HG02678 (cell line): ENCODE data around the gene HNRNPM.
"Not testable (repeated sequence)": the region's sequence is repeated elsewhere in the genome, so short reads cannot be mapped to it uniquely, and the experiment has no call there.

Experiments used
- ATAC-seq: cut with Tn5 transposase; IDR thresholded peaks from one replicate; pipeline ENCODE4 v1.9.1; 2021; ENCODE audit warnings: mild to moderate bottlenecking, moderate library complexity; ENCODE audit not compliant: unreplicated experiment

Gene HNRNPM

GRCh38 chr19:8510589-8511115, 65.9 kb downstream of the HNRNPM start:
- no peak for ATAC-seq

GRCh38 chr19:8511573-8512101, 66.9 kb downstream of the HNRNPM start:
- ATAC-seq: no peak

GRCh38 chr19:8512115-8512967, 67.6 kb downstream of the HNRNPM start:
- no peak for ATAC-seq

GRCh38 chr19:8513036-8513686, 68.4 kb downstream of the HNRNPM start:
- no peak for ATAC-seq

GRCh38 chr19:8513687-8514504, 69.1 kb downstream of the HNRNPM start, which contains the start of gene ZNF414:
ZNF414 (minus strand) TSS chr19:8514167; CDS start chr19:8514046, 121 bp downstream.
- peak; percentile 89 for ATAC-seq

GRCh38 chr19:8514505-8515009, 69.8 kb downstream of the HNRNPM start:
- not testable (repeated sequence) for ATAC-seq

- ATAC-seq: no peak
Measured at GRCh38 chr19:8515317-8515716, 70.5 kb downstream of the HNRNPM start.

- no peak for ATAC-seq
Measured at GRCh38 chr19:8517551-8518442, 73.0 kb downstream of the HNRNPM start.

- no peak for ATAC-seq
Measured at GRCh38 chr19:8518536-8518935, 73.8 kb downstream of the HNRNPM start.

GRCh38 chr19:8519388-8519787, 74.6 kb downstream of the HNRNPM start:
- no peak for ATAC-seq

GRCh38 chr19:8525401-8525684, 80.6 kb downstream of the HNRNPM start:
- no peak for ATAC-seq

GRCh38 chr19:8526345-8527091, 81.7 kb downstream of the HNRNPM start:
- ATAC-seq: no peak

- no peak for ATAC-seq
Measured at GRCh38 chr19:8528500-8528899, 83.7 kb downstream of the HNRNPM start.

GRCh38 chr19:8529369-8530006, 84.7 kb downstream of the HNRNPM start:
- ATAC-seq: no peak

GRCh38 chr19:8530061-8530679, 85.4 kb downstream of the HNRNPM start:
- ATAC-seq: no peak

GRCh38 chr19:8531470-8531869, 86.7 kb downstream of the HNRNPM start:
- ATAC-seq: no peak

GRCh38 chr19:8532225-8532624, 87.5 kb downstream of the HNRNPM start:
- no peak for ATAC-seq

- ATAC-seq: no peak
Measured at GRCh38 chr19:8536282-8536681, 91.5 kb downstream of the HNRNPM start.
